Body of pancreas (tissue), 4 donors: ENCODE results near the gene ADH4. TPM values are rescaled to one million over a fixed set of nuclear protein-coding genes. Genes with fewer than 3 reads are reported as not detected.

Experiments used
- ATAC-seq: fragments of 150-250 bp; one replicate; pipeline ENCODE4 v1.9.1; 2016
- DNase-seq, 4 donors: peaks; one replicate each; pipeline ENCODE4 v3.0.0-alpha.2; 2019
- H3K27ac ChIP-seq, 4 donors: fragments of 200-600 bp; sonication (generic); 1 replicate in 3 of 4; 2 replicates in 1 of 4; pipeline versions ENCODE4 v1.5.1 to v1.6.1; 2016 to 2019; ENCODE audit warnings: mild to moderate bottlenecking in 1 of 4, mixed read lengths in 1 of 4, moderate library complexity in 1 of 4
- H3K27me3 ChIP-seq, 2 donors: fragments of 200-600 bp; sonication (generic); one replicate each; pipeline ENCODE4 v1.6.0; 2016; ENCODE audit warnings: mild to moderate bottlenecking in 1 of 2
- H3K36me3 ChIP-seq, 2 donors: fragments of 200-600 bp; sonication (generic); replicated peaks in 1 of 2; 2 replicates each; pipeline ENCODE4 v1.5.1; 2016; ENCODE audit warnings: low read depth in 2 of 2; ENCODE audit not compliant: insufficient read depth in 1 of 2
- H3K4me1 ChIP-seq: fragments of 200-600 bp; sonication (generic); one replicate; pipeline ENCODE4 v1.6.0; 2016
- H3K4me3 ChIP-seq, 2 donors: fragments of 200-600 bp; sonication (generic); 1 replicate in 1 of 2; 2 replicates in 1 of 2; pipeline ENCODE4 v1.5.1; 2016 to 2019
- H3K9me3 ChIP-seq, 3 donors: fragments of 200-600 bp; sonication (generic); 1 replicate in 2 of 3; 2 replicates in 1 of 3; pipeline ENCODE4 v1.5.1; 2016
- CTCF ChIP-seq, 7 experiments: fragments of 450-650 bp in 4 of 7; fragments of 200-600 bp in 3 of 7; sonication (generic) in 3 of 7; IDR thresholded peaks; one replicate each; pipeline ENCODE4 v1.5.1; 2016 to 2019; ENCODE audit warnings: antibody characterized with exemption in 7 of 7
- POLR2A ChIP-seq, 3 donors: fragments of 450-650 bp; IDR thresholded peaks; one replicate each; pipeline ENCODE4 v1.6.1; 2016; ENCODE audit warnings: antibody characterized with exemption in 3 of 3, mild to moderate bottlenecking in 2 of 3
- WGBS, 2 donors: methylation state at CpG; one replicate each; pipeline ENCODE4 v1.1.5; 2017; 5-methylcytosine and 5-hydroxymethylcytosine counted together
- intact Hi-C: fragments of 100-400 bp; cut with DNase I; formaldehyde crosslinking; loops from one replicate; pipeline ENCODE4 v1.15.1; 2023
- total RNA-seq, 2 donors: library from RNA; depleted of rRNA; stranded (reverse); fragments of >200 nt; gene quantifications; one replicate each; pipeline ENCODE4 v1.1.0, GENCODE V29; 2016

Gene ADH4
- total RNA-seq, 2 donors from 2014 or later, result not detected

DNA sequence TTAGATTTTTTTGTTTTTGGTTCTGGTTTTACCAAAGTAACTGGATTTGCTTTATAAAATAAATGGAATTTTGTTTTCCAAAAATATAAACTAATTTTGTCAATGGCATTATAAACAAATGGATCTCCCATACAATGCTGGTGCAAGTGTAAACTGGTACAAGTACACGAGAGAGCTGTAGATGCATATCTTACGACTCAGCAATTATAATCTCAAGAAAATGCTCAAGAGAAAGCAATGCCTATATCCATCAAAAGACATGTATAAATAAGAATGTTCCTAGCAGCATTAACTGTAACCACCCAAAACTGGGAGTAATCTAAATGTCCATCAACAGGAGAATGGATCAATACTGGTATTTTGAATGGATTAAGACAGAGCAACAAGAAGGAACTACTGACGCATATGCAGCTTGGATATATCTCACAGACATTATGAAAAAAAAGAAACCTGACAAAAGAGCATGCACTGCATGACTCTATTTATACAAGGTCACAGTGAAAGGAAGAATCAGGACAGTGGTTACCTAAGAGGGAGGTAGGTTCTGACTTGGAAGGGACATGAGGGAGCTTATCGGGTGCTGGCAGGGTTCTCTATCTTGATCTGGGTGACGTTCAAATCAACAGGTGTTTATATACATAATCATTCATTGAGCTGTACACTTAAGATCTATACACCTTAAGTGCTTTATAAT is 65.0 kb downstream of the ADH4 start:
- 41 to 53% methylated on average over 5 of the region's 5 CpGs for WGBS, 2 donors
- Histone ChIP-seq H3K27ac (no peak overlapping the region), H3K4me1 (peaks cover 8% of the 10 kb centered on the region), H3K9me3 (no peaks in the 10 kb centered on the region), H3K36me3 (peaks cover 0 to 18% of the 10 kb centered on the region in 2 donors), H3K27me3 (no peaks in the 10 kb centered on the region), H3K4me3 (no peak overlapping the region)
- no peak for DNase-seq
- intact Hi-C loops, result no loop called here
- peak; percentile 52 for ATAC-seq
- TF ChIP-seq CTCF (IDR thresholded peaks at IDR 0.05) (no peak), POLR2A (IDR thresholded peaks at IDR 0.05) (no peak)

- intact Hi-C loops, result no loop called here
- DNase-seq, result no peak
- whole genome bisulfite sequencing, 2 donors, result 87 to 88% methylated on average over 5 of the region's 5 CpGs
- no peaks in the 10 kb centered on the region for H3K9me3 ChIP-seq
- no peaks in the 10 kb centered on the region for H3K27me3 ChIP-seq
- no peak overlapping the region for H3K27ac ChIP-seq
- peaks cover 0 to 19% of the 10 kb centered on the region in 2 donors for H3K36me3 ChIP-seq
- TF ChIP-seq POLR2A (IDR thresholded peaks at IDR 0.05), result no peak
- no peak for TF ChIP-seq CTCF (IDR thresholded peaks at IDR 0.05)
- H3K4me1 ChIP-seq, result peaks cover 8% of the 10 kb centered on the region
- no peak for ATAC-seq
- H3K4me3 ChIP-seq, result no peak overlapping the region
Observed at GRCh38 chr4:99078336-99078735, 65.8 kb downstream of the ADH4 start.

- Histone ChIP-seq H3K27me3 (no peaks in the 10 kb centered on the region), H3K36me3 (peaks cover 0 to 21% of the 10 kb centered on the region in 2 donors), H3K4me3 (no peak overlapping the region), H3K4me1 (peaks cover under 1% of the 10 kb centered on the region), H3K9me3 (no peaks in the 10 kb centered on the region), H3K27ac (no peak overlapping the region)
- no peak for DNase-seq
- no peak for ATAC-seq
- intact Hi-C loops, result no loop called here
- 90% methylated on average over 4 of the region's 4 CpGs for WGBS, 2 donors
- TF ChIP-seq CTCF (IDR thresholded peaks at IDR 0.05), result no peak
- no peak for TF ChIP-seq POLR2A (IDR thresholded peaks at IDR 0.05)
Observed at GRCh38 chr4:99077177-99077576, 66.9 kb downstream of the ADH4 start.

DNA sequence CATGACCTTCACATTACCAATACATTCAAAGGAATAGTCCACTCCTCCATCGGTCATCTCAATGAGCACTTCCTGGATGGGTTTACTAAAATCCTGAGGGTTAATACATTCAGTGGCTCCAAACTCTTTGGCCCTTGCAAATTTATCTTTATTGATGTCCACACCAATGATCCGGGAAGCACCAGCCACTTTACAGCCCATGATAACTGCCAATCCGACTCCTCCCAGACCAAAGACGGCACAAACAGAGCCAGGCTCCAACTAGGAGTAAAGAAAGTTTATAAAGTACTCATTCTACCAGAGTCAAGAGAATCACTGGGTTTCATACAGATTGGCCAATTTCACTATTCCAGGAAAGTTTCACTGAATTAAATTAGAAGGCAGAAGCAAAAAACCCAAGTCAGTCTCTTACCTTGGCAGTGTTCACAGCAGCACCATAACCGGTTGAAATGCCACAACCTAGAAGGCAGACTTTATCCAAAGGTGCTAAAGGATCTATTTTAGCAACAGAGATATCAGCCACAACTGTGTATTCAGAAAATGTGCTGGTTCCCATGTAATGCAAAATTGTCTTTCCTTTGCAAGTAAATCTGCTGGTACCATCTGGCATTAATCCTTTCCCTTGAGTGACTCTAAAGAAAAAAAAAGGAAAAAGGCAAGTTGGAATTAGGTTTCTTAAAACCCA is 67.7 kb downstream of the ADH4 start:
- H3K27ac ChIP-seq, result no peak overlapping the region
- no peak for TF ChIP-seq CTCF (IDR thresholded peaks at IDR 0.05)
- TF ChIP-seq POLR2A (IDR thresholded peaks at IDR 0.05), result no peak
- H3K9me3 ChIP-seq, result no peaks in the 10 kb centered on the region
- H3K27me3 ChIP-seq, result no peaks in the 10 kb centered on the region
- WGBS, 2 donors, result 93 to 97% methylated on average over 5 of the region's 5 CpGs
- ATAC-seq (no peak), DNase-seq (no peak)
- H3K36me3 ChIP-seq, result peaks cover 0 to 23% of the 10 kb centered on the region in 2 donors
- intact Hi-C loops, result no loop called here
- H3K4me1 ChIP-seq, result no peaks in the 10 kb centered on the region
- H3K4me3 ChIP-seq, result no peak overlapping the region
